Fibroblast of the aortic adventitia (primary cell): ENCODE data around the gene DPP6. TPM values are rescaled to one million over a fixed set of nuclear protein-coding genes. Genes with fewer than 3 reads are reported as not detected.

ENCODE experiments used
- DNase-seq: peaks from one replicate; pipeline ENCODE4 v3.0.0-alpha.2; 2010; ENCODE audit warnings: low read depth
- H3K4me3 ChIP-seq: 2 replicates; pipeline ENCODE4 v1.5.1; 2011; ENCODE audit warnings: low read depth, mild to moderate bottlenecking, control low read depth, low read length, moderate library complexity
- CTCF ChIP-seq: IDR thresholded peaks from 2 replicates; pipeline ENCODE4 v1.5.1; 2011; ENCODE audit warnings: mild to moderate bottlenecking, low read length, control low read depth, inconsistent platforms; ENCODE audit not compliant: insufficient read depth
- total RNA-seq: library from RNA; depleted of rRNA; stranded (reverse); fragments of >200 nt; gene quantifications from 2 replicates; pipeline ENCODE4 v1.2.3, GENCODE V29; 2012; ENCODE audit warnings: low replicate concordance

Gene DPP6
- total RNA-seq, 1 donor: not detected

DNA sequence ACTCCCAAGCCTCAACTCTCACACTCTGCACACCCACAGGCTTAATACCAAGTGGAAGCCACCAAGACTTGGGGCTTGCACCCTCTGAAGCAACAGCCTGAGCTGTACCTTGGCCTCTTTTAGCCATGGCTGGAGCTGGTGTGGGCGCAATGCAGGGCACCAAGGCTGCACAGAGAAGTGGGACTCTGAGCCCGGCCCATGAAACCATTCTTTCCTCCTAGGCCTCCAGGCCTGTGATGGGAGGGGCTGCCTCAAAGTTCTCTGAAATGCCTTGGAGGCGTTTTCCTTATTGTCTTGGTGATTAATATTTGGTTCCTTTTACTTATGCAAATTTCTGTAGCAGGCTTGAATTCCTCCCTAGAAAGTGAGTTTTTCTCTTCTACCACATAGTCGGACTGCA is 674.2 kb downstream of the DPP6 start:
- no peak overlapping the region for H3K4me3 ChIP-seq
- TF ChIP-seq CTCF: no peak
- no peak for DNase-seq

DNA sequence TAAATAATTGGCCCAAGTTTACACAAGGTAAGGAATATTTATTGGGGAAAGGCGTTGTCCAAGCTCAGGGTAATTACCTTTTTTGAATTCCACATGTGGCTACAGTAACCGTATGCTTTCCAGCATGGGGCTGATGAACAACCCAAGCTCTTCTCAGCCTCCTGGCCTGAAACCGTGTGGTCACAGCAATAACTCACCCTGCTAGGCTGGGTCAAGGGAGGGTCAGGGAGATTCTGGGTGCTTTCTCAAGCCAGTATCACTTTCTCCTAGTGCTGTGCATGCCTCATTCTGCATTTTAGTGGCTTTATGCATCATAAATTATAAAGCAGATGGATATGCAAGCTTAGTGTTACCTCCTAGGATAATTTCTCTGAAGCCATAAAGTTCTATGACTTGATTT is 676.9 kb downstream of the DPP6 start:
- TF ChIP-seq CTCF: no peak
- no peak overlapping the region for H3K4me3 ChIP-seq
- no peak for DNase-seq

- no peak for DNase-seq
- TF ChIP-seq CTCF: no peak
- H3K4me3 ChIP-seq: no peak overlapping the region
Measured at GRCh38 chr7:154735766-154736165, 683.6 kb downstream of the DPP6 start.

DNA sequence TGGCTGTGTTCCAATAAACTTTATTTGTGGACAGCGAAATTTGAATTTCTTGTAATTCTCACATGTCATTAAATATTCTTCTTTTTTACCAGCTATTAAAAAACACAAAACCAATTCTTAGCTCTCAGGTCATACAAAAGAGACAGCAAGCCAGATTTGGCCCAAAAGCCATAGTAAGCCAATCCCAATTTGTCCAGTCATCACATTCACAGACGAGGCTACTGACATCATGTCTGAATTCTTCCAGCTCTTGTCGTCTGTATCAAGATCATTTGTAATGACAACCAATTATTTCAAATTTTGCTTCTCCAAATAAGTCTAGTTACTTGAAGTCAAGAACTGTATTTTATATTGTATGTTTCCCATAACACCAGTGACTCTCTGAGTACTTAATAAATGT is 684.2 kb downstream of the DPP6 start:
- no peak for DNase-seq

DNA sequence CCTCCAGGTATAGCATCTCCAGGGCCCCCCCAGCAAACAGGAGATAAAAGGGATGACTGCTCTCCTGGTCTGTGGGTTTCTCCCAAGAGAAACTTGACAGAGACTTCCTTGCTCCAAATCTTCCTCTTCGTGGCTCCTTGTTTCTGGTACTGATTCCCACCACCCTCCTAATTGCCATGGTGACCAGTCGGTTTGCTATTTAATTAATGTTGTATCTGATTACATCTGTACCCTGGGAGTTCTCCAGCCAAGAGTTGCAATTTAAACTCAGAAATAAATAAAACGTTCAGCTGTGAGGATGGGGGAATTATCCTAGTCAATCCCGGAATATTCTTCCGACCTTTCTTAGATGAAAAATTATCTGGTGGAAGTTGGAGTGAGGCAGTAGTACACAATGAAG is 686.0 kb downstream of the DPP6 start:
- DNase-seq: no peak
- no peak overlapping the region for H3K4me3 ChIP-seq
- no peak for TF ChIP-seq CTCF

More for the DNA sequence above, 684.2 kb downstream of the DPP6 start:
- TF ChIP-seq CTCF: no peak
- H3K4me3 ChIP-seq: no peak overlapping the region

DNA sequence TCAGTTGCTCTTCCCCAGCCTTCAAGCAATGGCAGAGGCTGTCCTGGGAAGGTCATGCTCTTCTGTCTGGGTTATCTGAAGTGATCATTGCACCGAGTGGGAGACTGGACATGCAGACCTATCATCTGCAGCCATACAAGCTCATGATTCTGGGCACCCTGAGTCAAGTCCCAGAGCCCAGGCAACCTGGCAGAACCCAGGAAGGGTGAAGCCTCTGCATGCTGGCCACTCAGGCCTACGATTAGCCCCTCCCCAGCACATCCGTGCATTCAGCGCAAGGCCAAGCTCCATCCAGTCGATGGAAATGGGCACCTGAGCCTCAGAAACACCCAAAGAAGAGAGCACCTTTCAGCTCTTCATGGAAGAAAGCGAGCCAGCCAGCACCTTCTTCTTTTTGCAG is 688.9 kb downstream of the DPP6 start:
- TF ChIP-seq CTCF: no peak
- H3K4me3 ChIP-seq: no peak overlapping the region
- no peak for DNase-seq

DNA sequence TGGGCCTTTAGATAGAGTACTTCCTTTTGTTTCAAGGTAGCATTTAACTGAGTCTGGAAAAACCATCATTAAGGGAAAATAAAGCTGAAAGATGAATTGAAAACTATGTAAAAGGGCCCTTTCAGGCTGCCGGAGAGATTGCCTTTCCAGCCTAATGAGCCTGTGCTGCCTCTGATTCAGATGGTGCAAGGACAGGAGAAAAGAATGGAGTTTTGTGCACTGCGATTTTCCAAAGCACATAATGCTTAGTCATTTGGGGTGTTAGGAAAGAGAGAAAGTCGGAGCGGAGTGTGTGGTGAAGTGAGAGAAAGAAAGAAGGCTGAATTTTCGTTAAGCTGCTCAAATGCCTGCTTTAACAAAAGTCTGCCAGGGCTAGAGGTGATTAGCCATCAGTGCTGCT is 691.0 kb downstream of the DPP6 start:
- no peak overlapping the region for H3K4me3 ChIP-seq
- TF ChIP-seq CTCF: no peak
- DNase-seq: no peak
